DOHH2 (cell line): Measurements from ENCODE around the gene IFT122.

ENCODE experiments used
- H3F3A ChIP-seq: fragments of 200-600 bp; sonication (generic), shearing (Covaris generic); 2 replicates; pipeline ENCODE4 v1.6.0; 2016; ENCODE audit warnings: antibody characterized with exemption, mild to moderate bottlenecking; ENCODE audit not compliant: control insufficient read depth, insufficient read depth
- H3K27ac ChIP-seq: fragments of 200-600 bp; sonication (generic); 2 replicates; pipeline ENCODE4 v1.5.1; 2014; ENCODE audit warnings: low read depth, mild to moderate bottlenecking, low read length, moderate library complexity
- H3K27me3 ChIP-seq: fragments of 200-600 bp; sonication (generic); 2 replicates; pipeline ENCODE4 v1.6.1; 2014; ENCODE audit warnings: mild to moderate bottlenecking, low read length, mixed read lengths; ENCODE audit not compliant: control insufficient read depth
- H3K36me3 ChIP-seq: fragments of 200-600 bp; sonication (generic); 2 replicates; pipeline ENCODE4 v1.6.1; 2014; ENCODE audit warnings: mild to moderate bottlenecking, low read length, moderate library complexity, mixed read lengths; ENCODE audit not compliant: control insufficient read depth
- H3K4me1 ChIP-seq: fragments of 200-600 bp; sonication (generic); 2 replicates; pipeline ENCODE4 v1.6.1; 2014; ENCODE audit warnings: mild to moderate bottlenecking, low read length, mixed read lengths; ENCODE audit not compliant: control insufficient read depth
- H3K4me2 ChIP-seq: fragments of 200-600 bp; sonication (generic); 2 replicates; pipeline ENCODE4 v1.6.0; 2014; ENCODE audit warnings: mild to moderate bottlenecking, low read length, moderate library complexity
- H3K4me3 ChIP-seq: fragments of 200-600 bp; sonication (generic); 2 replicates; pipeline ENCODE4 v1.5.1; 2014; ENCODE audit warnings: mild to moderate bottlenecking, low read length, mixed read lengths
- H3K79me2 ChIP-seq: fragments of 200-600 bp; sonication (generic); 2 replicates; pipeline ENCODE4 v1.6.1; 2014; ENCODE audit warnings: mild to moderate bottlenecking, low read length, mixed read lengths; ENCODE audit not compliant: control insufficient read depth
- H3K9me2 ChIP-seq: fragments of 200-600 bp; sonication (generic); replicated peaks from 2 replicates; pipeline ENCODE4 v1.6.1; 2014; ENCODE audit warnings: mild to moderate bottlenecking, low read length, mixed read lengths; ENCODE audit not compliant: control insufficient read depth
- H3K9me3 ChIP-seq: fragments of 200-600 bp; sonication (generic); 2 replicates; pipeline ENCODE4 v1.6.1; 2014; ENCODE audit warnings: antibody characterized with exemption, low read length, mixed read lengths; ENCODE audit not compliant: control insufficient read depth, insufficient read depth
- H4K20me1 ChIP-seq: fragments of 200-600 bp; sonication (generic); 2 replicates; pipeline ENCODE4 v1.6.0; 2014; ENCODE audit warnings: low read depth, mild to moderate bottlenecking, antibody characterized with exemption, low read length, moderate library complexity; ENCODE audit not compliant: control insufficient read depth, insufficient read depth
- CTCF ChIP-seq: fragments of 200-600 bp; sonication (generic); IDR thresholded peaks from one replicate; pipeline ENCODE4 v1.5.1; 2014; ENCODE audit warnings: antibody characterized with exemption, mild to moderate bottlenecking, low read depth, low read length; ENCODE audit not compliant: poor library complexity, severe bottlenecking
- EZH2phosphoT487 ChIP-seq: fragments of 200-600 bp; sonication (generic); IDR thresholded peaks from 2 replicates; pipeline ENCODE4 v1.6.1; 2017; ENCODE audit warnings: borderline replicate concordance, mild to moderate bottlenecking, antibody characterized with exemption, low read length, moderate library complexity, mixed read lengths

IFT122 gene

GRCh38 chr3:129445471-129445870 is 5.4 kb downstream of the IFT122 start:
- no peaks in the 10 kb centered on the region for H3K9me3 ChIP-seq
- no peak overlapping the region for H3K27ac ChIP-seq
- no peak overlapping the region for H3K4me3 ChIP-seq
- H3K9me2 ChIP-seq: no peaks in the 10 kb centered on the region
- no peaks in the 10 kb centered on the region for H3K36me3 ChIP-seq
- peaks cover 16% of the 10 kb centered on the region for H3K4me1 ChIP-seq
- TF ChIP-seq CTCF (no peak), EZH2phosphoT487 (no peak)
- H3K79me2 ChIP-seq: peaks cover 22% of the 10 kb centered on the region
- H3F3A ChIP-seq: no peaks in the 10 kb centered on the region
- H3K27me3 ChIP-seq: no peaks in the 10 kb centered on the region
- no peaks in the 10 kb centered on the region for H4K20me1 ChIP-seq
- H3K4me2 ChIP-seq: no peak overlapping the region

GRCh38 chr3:129446926-129447325 is 6.9 kb downstream of the IFT122 start:
- H3K27ac ChIP-seq: no peak overlapping the region
- H3K4me2 ChIP-seq: no peak overlapping the region
- H3K27me3 ChIP-seq: no peaks in the 10 kb centered on the region
- no peak overlapping the region for H3K4me3 ChIP-seq
- H3F3A ChIP-seq: no peaks in the 10 kb centered on the region
- H4K20me1 ChIP-seq: no peaks in the 10 kb centered on the region
- H3K9me3 ChIP-seq: no peaks in the 10 kb centered on the region
- TF ChIP-seq CTCF (no peak), EZH2phosphoT487 (no peak)
- H3K9me2 ChIP-seq: no peaks in the 10 kb centered on the region
- peaks cover 7% of the 10 kb centered on the region for H3K79me2 ChIP-seq
- peaks cover 6% of the 10 kb centered on the region; the same call in 1 of the 2 replicates for H3K36me3 ChIP-seq
- peaks cover 2% of the 10 kb centered on the region for H3K4me1 ChIP-seq

DNA sequence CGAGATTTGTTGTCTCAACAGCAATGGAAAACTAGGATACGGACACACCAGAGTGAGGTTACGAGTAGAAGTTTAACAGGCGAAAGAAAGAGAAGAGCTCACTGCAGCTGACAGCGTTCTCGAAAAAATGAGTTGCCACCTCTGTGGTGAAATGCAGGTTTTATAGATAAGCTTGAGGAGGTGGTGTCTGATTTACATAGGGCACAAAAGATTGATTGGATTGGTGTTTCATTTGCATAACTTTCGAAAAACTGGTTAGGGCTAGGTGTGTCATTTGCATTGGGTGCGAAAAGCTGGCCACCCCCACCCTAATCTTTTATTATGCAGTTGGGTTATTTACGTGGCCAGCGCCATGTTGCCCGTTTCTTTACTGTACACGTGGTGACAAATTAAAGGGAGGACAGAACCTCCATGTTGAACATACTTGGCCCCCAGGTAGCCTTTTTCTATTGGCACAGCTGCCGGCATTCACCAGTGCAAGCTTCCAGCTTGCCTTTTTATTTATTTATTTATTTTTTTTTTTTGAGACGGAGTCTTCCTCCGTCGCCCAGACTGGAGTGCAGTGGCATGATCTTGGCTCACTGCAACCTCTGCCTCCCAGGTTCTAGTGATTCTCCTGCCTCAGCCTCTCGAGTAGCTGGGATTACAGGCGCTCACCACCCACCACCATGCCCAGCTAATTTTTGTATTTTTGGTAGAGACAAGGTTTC is 8.3 kb downstream of the IFT122 start:
- TF ChIP-seq EZH2phosphoT487: no peak
- no peak for TF ChIP-seq CTCF
- H3K36me3 ChIP-seq: peaks cover 16% of the 10 kb centered on the region; the same call in 1 of the 2 replicates
- H3K79me2 ChIP-seq: no peaks in the 10 kb centered on the region
- no peaks in the 10 kb centered on the region for H3K27me3 ChIP-seq
- H3K4me3 ChIP-seq: no peak overlapping the region
- no peak overlapping the region for H3K4me2 ChIP-seq
- no peaks in the 10 kb centered on the region for H3K9me2 ChIP-seq
- H3K4me1 ChIP-seq: no peaks in the 10 kb centered on the region
- H3K9me3 ChIP-seq: no peaks in the 10 kb centered on the region
- no peaks in the 10 kb centered on the region for H4K20me1 ChIP-seq
- no peaks in the 10 kb centered on the region for H3F3A ChIP-seq
- H3K27ac ChIP-seq: no peak overlapping the region
